Activated CD8-positive, alpha-beta T cell treated with anti-CD3 and anti-CD28 coated beads for 36 hours (primary cell): ENCODE data around the gene GSTM2. TPM values are rescaled to one million over a fixed set of nuclear protein-coding genes. Genes with fewer than 3 reads are reported as not detected.

Experiments used
- ATAC-seq: fragments of 200-7000 bp; cut with Tn5 transposase; one replicate; pipeline ENCODE4 v1.10.0; 2021; ENCODE audit warnings: mild to moderate bottlenecking, moderate library complexity
- CTCF ChIA-PET: fragments of 350-600 bp; sonication (Branson Sonifier 250); formaldehyde crosslinking; loops from one replicate; lab custom pipeline; 2021; ENCODE audit warnings: antibody characterized with exemption; lab: Charles Lee
- POLR2A ChIA-PET: fragments of 350-600 bp; sonication (Branson Sonifier 250); formaldehyde crosslinking; loops from one replicate; lab custom pipeline; 2021; ENCODE audit warnings: antibody characterized with exemption; lab: Charles Lee
- DNase-seq: peaks from one replicate; pipeline ENCODE4 v3.0.0-alpha.2; 2020
- H3K27ac Mint-ChIP-seq: one replicate; pipeline ENCODE4 v1.8.0; 2021; ENCODE audit warnings: mild to moderate bottlenecking, mixed read lengths
- H3K27me3 Mint-ChIP-seq: one replicate; pipeline ENCODE4 v1.8.0; 2021; ENCODE audit warnings: mixed read lengths
- H3K36me3 Mint-ChIP-seq: one replicate; pipeline ENCODE4 v1.8.0; 2021; ENCODE audit warnings: low read depth, mixed read lengths
- H3K4me1 Mint-ChIP-seq: one replicate; pipeline ENCODE4 v1.8.0; 2021; ENCODE audit warnings: low read depth, mixed read lengths
- H3K4me3 Mint-ChIP-seq: one replicate; pipeline ENCODE4 v1.8.0; 2021; ENCODE audit warnings: mild to moderate bottlenecking, moderate library complexity, mixed read lengths
- H3K9me3 Mint-ChIP-seq: one replicate; pipeline ENCODE4 v1.8.0; 2021; ENCODE audit warnings: mixed read lengths
- CTCF ChIP-seq: fragments of 200-600 bp; IDR thresholded peaks from one replicate; pipeline ENCODE4 v1.8.0; 2022; ENCODE audit warnings: antibody characterized with exemption, mild to moderate bottlenecking
- intact Hi-C: fragments of 100-400 bp; cut with micrococcal nuclease; formaldehyde crosslinking; loops from one replicate; pipeline ENCODE4 v1.10.0; 2022
- total RNA-seq, 2 experiments: library from RNA; stranded (reverse); gene quantifications; one replicate each; pipeline ENCODE4 v1.2.3, GENCODE V29; 2021

GSTM2 gene
- total RNA-seq, 2 experiments from 2014 or later = 13.6 to 16.2 TPM

DNA sequence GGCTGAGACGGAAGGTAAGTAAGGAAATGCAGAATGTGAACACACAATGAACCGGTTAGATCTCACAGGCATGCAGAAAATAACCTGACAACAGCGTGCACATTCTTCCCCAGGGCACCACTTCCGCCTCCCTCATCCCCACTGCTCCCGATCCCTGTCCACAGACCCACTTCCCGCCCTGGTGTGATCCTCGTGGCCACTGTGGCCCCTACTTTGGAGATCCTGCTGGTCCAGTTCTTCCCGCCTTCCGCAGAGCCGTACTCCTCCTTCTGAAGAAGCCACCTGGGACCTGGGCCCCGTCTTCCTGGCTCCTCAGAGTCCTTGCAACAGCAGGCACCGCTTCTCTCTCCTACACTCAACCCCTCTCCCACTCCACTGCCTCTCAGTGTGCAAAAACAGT lies 13.3 kb upstream of the GSTM2 start:
- Mint-ChIP-seq H3K9me3 (no peaks in the 10 kb centered on the region), H3K4me1 (peaks cover 6% of the 10 kb centered on the region), H3K27ac (no peak overlapping the region), H3K27me3 (peaks cover 2% of the 10 kb centered on the region), H3K36me3 (no peaks in the 10 kb centered on the region), H3K4me3 (no peak overlapping the region)
- no peak for TF ChIP-seq CTCF
- ATAC-seq (no peak), DNase-seq (no peak)
- CTCF ChIA-PET = interaction anchor here (1.0 to 8.3 kb wide), 3 partner anchors 16 to 330 kb away, joined by 3 to 155 read pairs (median 10); partner anchors contain the start of gene AHCYL1
- intact Hi-C loops = no loop called here
- POLR2A ChIA-PET = interaction anchor here (1.0 to 1.2 kb wide), 2 partner anchors 134 to 333 kb away, joined by 3 read pairs; no protein-coding TSS in a partner anchor

DNA sequence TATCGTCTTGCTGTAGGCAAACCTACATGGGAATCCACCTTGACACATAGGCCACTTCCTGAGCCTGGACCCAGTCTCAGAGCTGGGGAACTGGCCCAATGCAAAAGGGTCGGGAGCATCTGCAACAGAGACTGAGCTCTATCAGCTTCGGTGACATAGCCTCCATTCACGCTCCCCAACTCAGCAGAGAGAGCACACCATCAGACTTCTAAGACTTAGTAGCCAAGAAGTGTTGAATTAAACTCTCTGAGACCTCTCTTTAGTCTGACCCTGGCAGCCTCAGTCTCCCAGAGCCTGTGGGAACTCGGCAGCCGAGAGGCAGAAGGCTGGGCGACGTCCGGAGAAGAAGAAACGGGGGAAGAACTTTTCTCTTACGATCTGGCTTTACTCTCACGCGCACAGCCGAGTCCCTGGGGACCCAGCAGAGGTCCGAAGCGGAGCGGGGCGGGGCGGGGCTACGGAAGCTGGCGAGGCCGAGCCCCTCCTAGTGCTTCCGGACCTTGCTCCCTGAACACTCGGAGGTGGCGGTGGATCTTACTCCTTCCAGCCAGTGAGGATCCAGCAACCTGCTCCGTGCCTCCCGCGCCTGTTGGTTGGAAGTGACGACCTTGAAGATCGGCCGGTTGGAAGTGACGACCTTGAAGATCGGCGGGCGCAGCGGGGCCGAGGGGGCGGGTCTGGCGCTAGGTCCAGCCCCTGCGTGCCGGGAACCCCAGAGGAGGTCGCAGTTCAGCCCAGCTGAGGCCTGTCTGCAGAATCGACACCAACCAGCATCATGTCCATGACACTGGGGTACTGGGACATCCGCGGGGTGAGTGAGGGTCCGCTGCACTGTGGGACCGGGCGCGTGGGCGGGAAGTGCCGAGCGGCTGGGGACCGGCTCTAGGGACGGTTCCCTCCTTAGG lies 12.0 kb upstream of the GSTM2 start, which contains the start of gene GSTM4:
TSS of gene GSTM4 (plus strand) at position 485 of the 905 bp plus-strand sequence. CDS start at position 776, 291 bp downstream.
- Mint-ChIP-seq H3K27ac (peak within 1 kb of the TSS; percentile 83), H3K4me1 (peaks cover 6% of the 10 kb centered on the region), H3K9me3 (no peaks in the 10 kb centered on the region), H3K4me3 (peak within 1 kb of the TSS; percentile 78), H3K27me3 (peaks cover 2% of the 10 kb centered on the region), H3K36me3 (no peaks in the 10 kb centered on the region)
- ChIA-PET POLR2A (interaction anchor here (0.6 to 1.5 kb wide), 4 partner anchors 133 to 1579 kb away, joined by 3 read pairs; no protein-coding TSS in a partner anchor), CTCF (interaction anchor here (1.0 to 8.3 kb wide), 7 partner anchors 10 to 328 kb away, joined by 3 to 155 read pairs (median 10); partner anchors contain the start of genes AHCYL1 and GSTM1)
- DNase-seq = peak; percentile 81
- intact Hi-C loops = no loop called here
- ATAC-seq = peak; percentile 94
- no peak for TF ChIP-seq CTCF

- Mint-ChIP-seq H3K36me3 (no peaks in the 10 kb centered on the region), H3K4me3 (no peak overlapping the region), H3K27ac (no peak overlapping the region), H3K9me3 (no peaks in the 10 kb centered on the region), H3K27me3 (peaks cover 1% of the 10 kb centered on the region), H3K4me1 (peaks cover 6% of the 10 kb centered on the region)
- TF ChIP-seq CTCF = no peak
- no peak for ATAC-seq
- POLR2A ChIA-PET = no interaction called here
- intact Hi-C loops = no loop called here
- CTCF ChIA-PET = interaction anchor here (1.0 to 2.8 kb wide), 4 partner anchors 14 to 111 kb away, joined by 3 to 26 read pairs (median 3); no protein-coding TSS in a partner anchor
- DNase-seq = no peak
Observed at GRCh38 chr1:109657395-109657794, 10.5 kb upstream of the GSTM2 start.

- ChIA-PET CTCF (interaction anchor here (0.7 to 2.8 kb wide), 8 partner anchors 13 to 301 kb away, joined by 3 to 26 read pairs (median 3); no protein-coding TSS in a partner anchor), POLR2A (interaction anchor here (1.0 to 1.1 kb wide), 2 partner anchors 10 to 39 kb away, joined by 3 to 4 read pairs; partner anchors contain the start of genes GNAT2 and GSTM2)
- Mint-ChIP-seq H3K9me3 (no peaks in the 10 kb centered on the region), H3K36me3 (no peaks in the 10 kb centered on the region), H3K27ac (no peak overlapping the region), H3K4me3 (no peak overlapping the region), H3K27me3 (no peaks in the 10 kb centered on the region), H3K4me1 (peaks cover 6% of the 10 kb centered on the region)
- DNase-seq (no peak), ATAC-seq (no peak)
- TF ChIP-seq CTCF = no peak
- intact Hi-C loops = no loop called here
Observed at GRCh38 chr1:109657970-109658369, 9.9 kb upstream of the GSTM2 start.
